Parathyroid adenoma (tissue), 2 donors: Measurements from ENCODE around the gene RNASET2.

ENCODE experiments used
- H2AFZ ChIP-seq: fragments of 300-600 bp; sonication (generic); one replicate; pipeline ENCODE4 v1.7.0; 2017; ENCODE audit warnings: antibody characterized with exemption, mild to moderate bottlenecking
- H3K27ac ChIP-seq: fragments of 300-600 bp; sonication (generic); one replicate; pipeline ENCODE4 v1.7.0; 2017
- H3K27me3 ChIP-seq: fragments of 300-600 bp; sonication (generic); one replicate; pipeline ENCODE4 v1.7.0; 2017; ENCODE audit warnings: low read length; ENCODE audit not compliant: control insufficient read depth, insufficient read depth
- H3K36me3 ChIP-seq: fragments of 300-600 bp; sonication (generic); one replicate; pipeline ENCODE4 v1.7.0; 2017; ENCODE audit warnings: low read length; ENCODE audit not compliant: control insufficient read depth, insufficient read depth
- H3K4me1 ChIP-seq: fragments of 300-600 bp; sonication (generic); one replicate; pipeline ENCODE4 v1.7.0; 2017; ENCODE audit warnings: control low read depth
- H3K4me2 ChIP-seq: fragments of 300-600 bp; sonication (generic); one replicate; pipeline ENCODE4 v1.7.0; 2017; ENCODE audit warnings: low read length
- H3K4me3 ChIP-seq: fragments of 300-600 bp; sonication (generic); one replicate; pipeline ENCODE4 v1.7.0; 2017; ENCODE audit warnings: low read depth, low read length
- H3K79me2 ChIP-seq: fragments of 300-600 bp; sonication (generic); one replicate; pipeline ENCODE4 v1.7.0; 2017; ENCODE audit warnings: control low read depth
- H3K9ac ChIP-seq: fragments of 300-600 bp; sonication (generic); one replicate; pipeline ENCODE4 v1.7.0; 2017; ENCODE audit warnings: mild to moderate bottlenecking
- H3K9me3 ChIP-seq: fragments of 300-600 bp; sonication (generic); one replicate; pipeline ENCODE4 v1.7.0; 2017; ENCODE audit warnings: low read length; ENCODE audit not compliant: control insufficient read depth
- CTCF ChIP-seq: fragments of 300-600 bp; sonication (generic); IDR thresholded peaks from one replicate; pipeline ENCODE4 v1.7.0; 2017; ENCODE audit warnings: antibody characterized with exemption, mild to moderate bottlenecking
- donor health status: primary hyperparathyroidism.

Gene RNASET2

GRCh38 chr6:166980738-166981137 is 24.4 kb upstream of the RNASET2 start:
- no peaks in the 10 kb centered on the region for H3K79me2 ChIP-seq
- H3K36me3 ChIP-seq: no peaks in the 10 kb centered on the region
- TF ChIP-seq CTCF: no peak
- H3K4me1 ChIP-seq: no peaks in the 10 kb centered on the region
- no peak overlapping the region for H3K9ac ChIP-seq
- H3K27ac ChIP-seq: no peak overlapping the region
- H3K27me3 ChIP-seq: no peaks in the 10 kb centered on the region
- no peaks in the 10 kb centered on the region for H3K9me3 ChIP-seq
- H3K4me3 ChIP-seq: no peak overlapping the region
- H3K4me2 ChIP-seq: no peak overlapping the region
- no peak overlapping the region for H2AFZ ChIP-seq

GRCh38 chr6:166977621-166978525 is 21.5 kb upstream of the RNASET2 start:
- Histone ChIP-seq H3K4me2 (no peak overlapping the region), H3K27me3 (no peaks in the 10 kb centered on the region), H3K9ac (no peak overlapping the region), H3K4me3 (no peak overlapping the region), H2AFZ (no peak overlapping the region), H3K27ac (no peak overlapping the region), H3K9me3 (no peaks in the 10 kb centered on the region), H3K36me3 (no peaks in the 10 kb centered on the region), H3K79me2 (no peaks in the 10 kb centered on the region), H3K4me1 (no peaks in the 10 kb centered on the region)
- TF ChIP-seq CTCF: no peak

- no peaks in the 10 kb centered on the region for H3K9me3 ChIP-seq
- no peaks in the 10 kb centered on the region for H3K79me2 ChIP-seq
- H3K9ac ChIP-seq: no peak overlapping the region
- H3K4me1 ChIP-seq: no peaks in the 10 kb centered on the region
- H2AFZ ChIP-seq: no peak overlapping the region
- no peak for TF ChIP-seq CTCF
- H3K4me2 ChIP-seq: no peak overlapping the region
- no peaks in the 10 kb centered on the region for H3K27me3 ChIP-seq
- no peak overlapping the region for H3K27ac ChIP-seq
- H3K4me3 ChIP-seq: no peak overlapping the region
- no peaks in the 10 kb centered on the region for H3K36me3 ChIP-seq
Observed at GRCh38 chr6:166976636-166977035, 20.3 kb upstream of the RNASET2 start.

GRCh38 chr6:166972101-166972500 is 15.8 kb upstream of the RNASET2 start:
- no peaks in the 10 kb centered on the region for H3K9me3 ChIP-seq
- H3K27me3 ChIP-seq: no peaks in the 10 kb centered on the region
- no peaks in the 10 kb centered on the region for H3K36me3 ChIP-seq
- H3K79me2 ChIP-seq: no peaks in the 10 kb centered on the region
- no peak for TF ChIP-seq CTCF
- no peak overlapping the region for H3K4me2 ChIP-seq
- H3K9ac ChIP-seq: no peak overlapping the region
- no peak overlapping the region for H3K4me3 ChIP-seq
- no peak overlapping the region for H3K27ac ChIP-seq
- H3K4me1 ChIP-seq: peaks cover 14% of the 10 kb centered on the region
- no peak overlapping the region for H2AFZ ChIP-seq

GRCh38 chr6:166971271-166971670 is 14.9 kb upstream of the RNASET2 start:
- TF ChIP-seq CTCF: no peak
- no peaks in the 10 kb centered on the region for H3K79me2 ChIP-seq
- H3K4me1 ChIP-seq: peaks cover 14% of the 10 kb centered on the region

More at GRCh38 chr6:166971271-166971670, 14.9 kb upstream of the RNASET2 start:
- Histone ChIP-seq H3K9ac (no peak overlapping the region), H3K36me3 (no peaks in the 10 kb centered on the region), H3K4me3 (no peak overlapping the region), H3K4me2 (no peak overlapping the region), H3K27ac (no peak overlapping the region), H3K9me3 (no peaks in the 10 kb centered on the region), H3K27me3 (no peaks in the 10 kb centered on the region), H2AFZ (no peak overlapping the region)
